COLO829 (cell line): ENCODE data around the gene TMOD2.

Experiments
- DNase-seq: peaks from one replicate; pipeline ENCODE4 v3.0.0; 2012; ENCODE audit warnings: low spot score

Gene TMOD2

DNA sequence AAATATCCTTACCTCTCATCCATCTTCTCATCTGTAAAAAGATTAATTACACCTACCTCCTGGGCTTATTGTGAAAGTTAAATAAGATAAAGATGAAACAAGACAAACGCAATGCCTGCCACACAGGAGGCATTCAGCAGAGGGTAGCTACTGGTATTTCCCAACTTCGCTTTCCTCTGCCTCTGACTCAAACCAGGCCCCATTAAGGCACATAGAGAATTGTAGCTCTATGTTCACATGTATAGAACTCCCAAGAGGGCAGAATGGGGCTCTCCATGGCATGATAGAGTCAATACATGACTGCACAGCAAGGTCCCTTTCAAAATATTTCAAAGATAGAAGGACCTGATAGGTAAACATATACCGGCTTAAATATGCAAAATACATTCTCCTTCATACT, 15.3 kb upstream of the TMOD2 start:
- no peak for DNase-seq

DNA sequence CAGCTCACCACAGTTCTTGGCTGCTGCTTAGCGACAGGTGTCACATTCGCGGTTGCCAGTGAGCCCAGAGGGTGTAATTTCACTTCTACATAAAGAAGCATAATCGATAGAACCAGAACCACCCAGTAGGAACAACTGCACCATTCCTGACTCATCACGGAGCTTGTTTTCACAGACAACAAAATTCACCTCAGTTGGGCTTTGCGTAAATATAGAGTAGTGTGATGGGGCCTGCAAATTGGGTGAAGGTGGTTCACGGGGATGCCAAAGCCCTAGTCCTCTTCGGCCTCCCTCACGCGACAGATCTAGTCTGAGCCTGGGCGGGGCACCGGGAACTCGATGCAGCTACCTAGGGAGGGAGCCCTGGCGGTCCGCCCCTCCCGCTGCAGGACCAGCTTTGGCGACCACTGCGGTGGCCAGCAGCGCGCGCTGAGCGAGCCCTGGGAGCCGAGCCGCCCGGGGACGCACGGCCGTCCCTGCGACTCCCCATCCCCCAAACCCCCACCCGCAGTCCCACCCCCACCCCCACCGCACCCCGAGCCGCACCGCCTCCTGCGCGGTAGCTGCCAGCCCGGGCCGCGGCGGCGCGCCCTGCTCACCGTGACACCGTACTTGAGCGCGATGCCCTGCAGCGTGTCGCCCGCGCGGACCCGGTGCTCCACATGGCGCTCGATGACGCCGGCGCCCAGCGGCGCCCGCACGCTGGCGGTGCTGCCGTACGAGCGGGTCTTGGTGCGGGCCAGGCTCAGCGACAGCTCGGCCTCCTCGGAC, 14.5 kb upstream of the TMOD2 start:
- no peak for DNase-seq

DNA sequence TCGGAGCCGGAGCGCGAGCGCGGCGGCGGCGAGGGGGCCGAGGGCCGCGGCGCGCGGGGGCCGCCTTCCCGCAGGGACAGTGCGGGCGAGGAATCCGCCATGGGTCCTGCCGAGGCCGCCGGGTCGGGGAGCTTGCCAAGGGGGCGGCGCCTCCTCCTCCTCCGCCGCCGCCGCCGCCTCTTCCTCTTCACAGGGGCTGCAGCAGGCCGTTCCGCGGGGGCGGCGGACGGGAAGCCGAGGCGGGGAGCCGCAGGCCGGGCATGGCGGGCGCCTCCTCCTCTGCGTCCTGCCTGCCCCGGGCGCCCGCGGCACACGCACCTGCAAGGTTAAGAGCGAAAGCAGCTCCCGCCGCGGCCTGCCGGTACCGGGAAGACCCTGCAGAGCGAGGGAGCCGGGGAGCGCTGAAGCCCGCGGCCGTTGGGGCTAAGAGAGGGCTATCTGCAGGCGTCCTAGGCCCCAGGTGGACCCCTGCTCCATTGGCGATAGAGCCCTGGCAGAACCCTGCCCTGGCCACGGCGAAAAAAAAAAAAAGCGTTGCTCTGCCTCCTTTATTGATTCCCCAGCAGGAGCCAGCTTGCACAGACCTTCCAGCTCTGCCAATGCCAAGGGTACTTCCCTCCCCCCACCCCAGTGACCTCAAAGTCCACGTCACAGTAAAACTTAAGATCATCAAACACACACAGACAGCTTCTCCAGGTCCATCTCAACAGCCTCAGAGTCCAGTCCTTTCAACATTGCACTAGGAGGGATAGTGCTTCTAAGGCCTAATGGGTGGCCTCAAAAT, 13.7 kb upstream of the TMOD2 start, which contains the start of gene LYSMD2:
Gene LYSMD2 (minus strand): TSS at position 134 of the 784 bp plus-strand sequence. CDS start 33 bp downstream, at position 101.
- no peak for DNase-seq

DNA sequence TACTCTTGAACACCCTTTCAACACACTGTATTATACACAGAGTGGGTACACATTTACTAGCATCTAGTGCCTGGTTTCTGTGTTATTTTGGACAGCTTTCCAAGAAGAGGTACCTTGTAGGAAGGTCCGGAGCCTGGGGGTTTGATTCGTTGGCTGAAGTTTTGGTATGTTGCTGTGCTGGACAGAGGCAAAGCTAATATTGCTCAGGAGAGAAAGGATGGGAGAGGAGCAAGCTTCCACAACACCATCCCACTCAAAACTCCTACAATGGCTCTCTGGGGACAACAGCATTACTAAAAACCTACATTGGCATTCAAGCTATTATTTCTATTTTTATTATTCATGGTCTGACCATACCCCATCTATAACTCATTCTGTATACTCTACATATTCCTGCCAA, 12.8 kb upstream of the TMOD2 start:
- DNase-seq: no peak

DNA sequence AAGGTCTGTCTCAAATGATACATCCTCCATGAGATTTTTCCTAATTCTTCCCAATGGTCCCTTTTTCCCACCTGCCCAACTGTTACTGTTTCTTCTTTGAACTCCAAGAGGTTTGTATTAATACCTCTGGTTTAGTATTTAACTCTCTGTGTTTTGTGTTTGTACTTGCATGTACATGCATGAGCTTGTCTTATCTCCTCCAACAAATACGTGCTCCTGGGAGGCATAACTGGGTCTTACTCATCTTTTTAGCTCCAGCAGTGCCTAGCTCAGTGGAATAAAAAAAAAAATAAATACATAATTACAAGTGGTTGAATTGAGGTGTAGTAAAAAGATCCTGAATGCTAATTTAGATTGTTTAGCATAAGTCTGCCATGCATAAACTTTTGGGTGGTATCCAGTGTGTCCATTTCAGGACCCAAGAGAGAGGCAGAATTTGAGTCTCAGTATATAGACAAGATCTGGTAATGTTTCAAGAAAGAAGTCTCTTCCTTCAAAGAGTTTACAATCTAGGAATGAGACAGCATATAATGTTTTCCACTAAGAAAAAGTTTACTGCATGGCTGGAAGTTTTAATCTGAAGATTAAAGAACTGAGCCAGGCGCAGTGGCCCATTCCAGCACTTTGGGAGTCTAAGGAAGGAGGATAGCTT, 12.2 kb upstream of the TMOD2 start:
- DNase-seq: no peak

DNA sequence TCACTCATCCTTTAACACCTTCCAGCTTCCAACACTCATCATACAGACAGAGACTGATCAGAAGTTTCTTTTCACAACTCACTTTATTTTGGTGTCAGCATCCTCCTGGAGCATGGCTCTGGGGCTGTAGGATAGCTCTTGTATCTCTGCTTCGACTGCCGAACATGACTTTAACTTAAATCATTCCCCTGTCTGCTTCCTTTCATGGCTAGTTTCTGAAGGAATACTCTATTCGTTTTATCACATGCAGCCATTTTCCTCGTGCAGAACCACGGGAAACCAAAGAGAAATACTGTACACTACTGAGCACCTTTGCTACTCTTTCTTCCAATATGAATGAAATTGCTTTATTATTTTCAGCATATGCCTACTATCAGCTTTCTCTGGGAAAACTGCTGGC, 2.1 kb upstream of the TMOD2 start:
- DNase-seq: no peak

DNA sequence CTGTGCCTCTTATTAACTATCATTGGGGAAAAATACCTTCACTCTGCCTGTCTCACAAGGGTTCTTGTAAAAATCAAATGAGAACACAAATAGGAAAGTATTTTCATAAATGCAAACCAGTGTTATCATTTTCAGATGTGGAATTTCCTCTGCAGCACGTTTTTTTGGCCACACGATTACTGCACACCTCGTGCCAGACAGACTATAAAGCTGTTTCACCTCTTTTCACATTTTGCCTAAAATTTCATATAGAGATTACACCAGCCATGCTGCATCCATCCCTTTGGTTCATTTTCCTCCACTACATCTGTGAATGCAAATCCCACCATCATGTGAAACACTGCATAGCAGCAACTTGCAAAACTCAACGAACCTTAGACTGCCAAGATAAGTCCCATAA, 1.2 kb upstream of the TMOD2 start:
- no peak for DNase-seq

- DNase-seq: no peak
These were observed 593 bp downstream of the TMOD2 start for GRCh38 chr15:51751697-51752683.

- no peak for DNase-seq
These were observed 1.5 kb downstream of the TMOD2 start for GRCh38 chr15:51752888-51753287.

DNA sequence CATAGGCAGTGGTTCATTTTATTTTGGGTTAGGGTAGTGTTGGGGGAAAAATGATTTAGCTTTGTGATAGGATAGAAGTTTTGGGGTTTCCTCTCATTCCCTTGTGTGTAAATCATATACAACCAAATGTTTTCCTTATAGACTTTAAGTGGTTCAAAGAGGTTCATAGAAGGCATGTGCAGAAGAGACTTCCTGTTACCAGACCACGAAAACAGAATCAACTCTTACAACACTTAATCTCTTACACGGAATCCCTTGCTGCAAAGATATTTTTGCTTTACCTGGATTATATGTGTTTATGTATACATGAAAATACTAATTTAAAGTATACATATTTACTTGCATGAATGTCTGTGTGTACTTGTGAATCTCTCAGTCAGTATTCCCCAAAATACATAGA, 2.9 kb downstream of the TMOD2 start:
- DNase-seq: no peak

DNA sequence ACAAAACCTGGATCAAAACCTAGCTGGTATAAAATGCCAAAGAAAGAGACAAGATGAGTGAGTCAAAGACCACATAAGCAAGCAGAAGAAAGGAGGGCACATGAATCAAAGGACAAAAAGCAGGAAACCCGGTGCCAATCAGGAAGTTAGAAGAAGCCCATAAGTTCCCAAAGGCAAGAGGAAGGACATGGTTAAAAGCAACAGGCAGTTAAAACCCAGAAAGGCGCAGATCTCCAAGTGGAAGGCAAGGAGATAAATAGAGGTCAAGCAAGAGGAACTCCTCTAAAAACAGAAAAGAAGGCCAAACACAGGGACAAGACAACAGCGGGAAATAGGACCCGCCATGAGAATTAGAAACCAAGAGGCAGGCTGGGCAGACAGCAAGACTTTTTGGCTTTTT, 4.4 kb downstream of the TMOD2 start:
- no peak for DNase-seq

- no peak for DNase-seq
These were observed 5.1 kb downstream of the TMOD2 start for GRCh38 chr15:51756482-51756881.

GRCh38 chr15:51757450-51757849, 6.1 kb downstream of the TMOD2 start:
- no peak for DNase-seq

GRCh38 chr15:51758645-51759044, 7.2 kb downstream of the TMOD2 start:
- DNase-seq: no peak

DNA sequence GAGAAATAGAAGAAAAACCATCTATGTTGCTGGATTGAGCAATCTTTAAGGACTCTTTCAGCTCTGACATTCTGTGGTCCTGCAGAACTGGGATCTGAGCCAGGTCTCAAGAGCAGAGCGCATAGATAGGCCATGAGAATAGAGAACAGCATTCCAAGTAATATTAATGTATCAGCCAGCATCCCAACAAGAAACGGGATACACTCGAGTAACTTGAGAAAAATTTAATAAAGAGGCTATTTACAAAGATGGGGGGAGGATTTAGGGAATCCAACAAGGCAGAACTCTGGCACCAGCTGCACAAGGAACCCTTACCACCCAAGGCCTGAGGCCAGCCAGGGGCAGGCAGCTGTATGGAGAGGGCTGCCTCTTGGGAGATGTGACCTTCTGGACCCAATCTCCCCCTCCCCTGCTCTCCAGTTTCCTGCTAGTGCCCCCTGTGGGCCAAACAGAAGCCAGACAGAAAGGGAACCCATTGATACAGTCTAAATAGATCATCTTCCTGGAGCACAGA, 8.2 kb downstream of the TMOD2 start:
- DNase-seq: peak; percentile 33

GRCh38 chr15:51760805-51761204, 9.4 kb downstream of the TMOD2 start:
- no peak for DNase-seq

- DNase-seq: peak; percentile 69
These were observed 14.4 kb downstream of the TMOD2 start for GRCh38 chr15:51765751-51766150.

DNA sequence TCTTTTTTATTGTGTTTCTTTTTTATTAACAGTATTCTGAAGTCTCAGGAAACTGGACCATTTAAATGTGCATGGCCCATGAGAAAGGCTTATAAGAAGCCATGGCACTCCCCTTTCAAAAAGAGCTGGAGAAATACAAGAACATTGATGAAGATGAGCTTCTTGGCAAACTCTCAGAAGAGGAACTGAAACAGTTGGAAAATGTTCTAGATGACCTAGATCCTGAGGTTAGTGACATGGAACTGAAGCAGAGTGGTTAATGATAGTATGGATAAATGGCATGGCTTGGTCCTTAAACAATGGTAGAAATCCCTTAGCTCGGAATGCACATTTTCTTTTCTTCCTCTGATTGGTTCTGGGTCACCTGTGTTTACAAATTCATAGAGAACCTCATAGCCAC, 14.9 kb downstream of the TMOD2 start:
- no peak for DNase-seq

DNA sequence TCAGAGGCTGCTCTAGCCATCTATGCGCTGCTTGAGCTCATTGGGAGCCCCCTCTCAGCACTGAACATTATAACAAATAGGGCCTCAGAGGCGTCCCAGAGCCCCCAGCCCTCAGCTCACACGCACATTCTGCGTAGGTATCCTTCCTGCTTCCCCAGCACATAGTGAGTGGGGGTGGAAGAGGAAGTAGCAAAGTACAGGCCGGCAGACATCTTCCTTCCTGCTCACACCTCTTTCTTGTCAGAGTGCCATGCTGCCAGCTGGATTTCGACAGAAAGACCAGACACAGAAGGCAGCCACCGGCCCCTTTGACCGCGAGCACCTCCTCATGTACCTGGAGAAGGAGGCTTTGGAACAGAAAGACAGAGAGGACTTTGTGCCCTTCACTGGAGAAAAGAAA, 16.6 kb downstream of the TMOD2 start:
- no peak for DNase-seq

DNA sequence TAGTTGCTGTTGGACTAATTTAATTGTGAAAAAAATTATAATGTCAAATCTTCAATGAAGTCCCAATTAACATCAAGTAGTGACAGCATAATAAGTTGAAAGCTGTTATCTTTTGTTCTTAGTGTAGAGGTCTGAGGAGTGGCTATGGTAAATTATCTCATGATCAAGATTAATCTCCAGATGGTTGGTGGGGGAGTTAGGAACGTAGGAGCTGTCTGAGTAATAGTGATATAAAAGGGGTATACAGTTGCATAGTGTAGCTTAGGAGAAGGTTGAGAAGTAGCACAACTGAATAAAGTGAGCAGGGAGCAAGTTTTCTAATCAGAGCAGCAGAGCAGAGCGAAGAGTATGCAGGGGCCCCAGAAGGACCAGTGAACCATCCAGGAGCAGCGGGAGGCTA, 19.5 kb downstream of the TMOD2 start:
- DNase-seq: no peak

DNA sequence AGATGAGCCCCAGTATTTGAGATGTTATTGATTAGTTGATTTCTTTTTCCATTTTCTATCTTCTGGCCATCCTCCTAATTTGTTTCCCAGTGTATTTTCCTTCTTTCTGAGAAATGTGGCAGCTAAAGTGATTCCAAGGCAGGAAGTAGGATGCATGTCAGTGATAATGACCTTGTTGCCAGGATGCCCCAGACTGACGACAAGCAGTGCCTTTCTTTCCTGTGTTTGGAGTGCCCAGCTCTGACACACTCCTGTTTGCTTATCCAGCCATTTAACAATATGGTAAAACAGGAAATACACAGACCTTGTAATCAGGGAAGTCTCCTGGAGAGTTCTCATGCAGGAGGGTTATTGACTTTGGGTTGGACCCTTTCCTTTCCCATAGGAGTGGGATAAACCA, 20.4 kb downstream of the TMOD2 start:
- no peak for DNase-seq

GRCh38 chr15:51774916-51775315, 23.5 kb downstream of the TMOD2 start:
- no peak for DNase-seq
